HUES6 (cell line): ENCODE results near the gene HAGH.
"Not testable (repeated sequence)": the region's sequence is repeated elsewhere in the genome, so short reads cannot be mapped to it uniquely, and the experiment has no call there.

Source experiments
- H3K27ac ChIP-seq: 2 replicates; pipeline ENCODE4 v1.7.0; 2013; ENCODE audit warnings: low read depth, mild to moderate bottlenecking, low read length, inconsistent platforms
- H3K27me3 ChIP-seq: 2 replicates; pipeline ENCODE4 v1.6.1; 2013; ENCODE audit warnings: low read length; ENCODE audit not compliant: control insufficient read depth, insufficient read depth
- H3K36me3 ChIP-seq: 2 replicates; pipeline ENCODE4 v1.6.1; 2013; ENCODE audit warnings: low read length; ENCODE audit not compliant: control insufficient read depth, insufficient read depth
- H3K4me1 ChIP-seq: 2 replicates; pipeline ENCODE4 v1.6.1; 2013; ENCODE audit warnings: low read length; ENCODE audit not compliant: control insufficient read depth, insufficient read depth
- H3K4me3 ChIP-seq: 2 replicates; pipeline ENCODE4 v1.5.1; 2013; ENCODE audit warnings: low read depth, low read length
- H3K9ac ChIP-seq: one replicate; pipeline ENCODE4 v1.6.1; 2013; ENCODE audit warnings: mild to moderate bottlenecking, low read length
- H3K9me3 ChIP-seq: 2 replicates; pipeline ENCODE4 v1.6.1; 2013; ENCODE audit warnings: low read depth, low read length; ENCODE audit not compliant: control insufficient read depth, insufficient read depth

HAGH gene

GRCh38 chr16:1826691-1827573 lies at the start of gene HAGH, which contains the start of gene FAHD1:
HAGH (minus strand) TSS chr16:1826825; CDS start chr16:1826787, 38 bp downstream.
FAHD1 (plus strand) TSS chr16:1827206; CDS start chr16:1827239, 33 bp downstream.
- peaks cover 8% of the 10 kb centered on the region; the same call in 1 of the 2 replicates for H3K36me3 ChIP-seq
- H3K4me1 ChIP-seq: peaks cover 4% of the 10 kb centered on the region; the same call in 1 of the 2 replicates
- no peaks in the 10 kb centered on the region for H3K9me3 ChIP-seq
- H3K27ac ChIP-seq: no peak within 1 kb of the TSS; the same call in 1 of the 2 replicates
- H3K27me3 ChIP-seq: no peaks in the 10 kb centered on the region
- peak within 1 kb of the TSS; percentile 89 for H3K4me3 ChIP-seq
- peak within 1 kb of the TSS; percentile 82 for H3K9ac ChIP-seq

DNA sequence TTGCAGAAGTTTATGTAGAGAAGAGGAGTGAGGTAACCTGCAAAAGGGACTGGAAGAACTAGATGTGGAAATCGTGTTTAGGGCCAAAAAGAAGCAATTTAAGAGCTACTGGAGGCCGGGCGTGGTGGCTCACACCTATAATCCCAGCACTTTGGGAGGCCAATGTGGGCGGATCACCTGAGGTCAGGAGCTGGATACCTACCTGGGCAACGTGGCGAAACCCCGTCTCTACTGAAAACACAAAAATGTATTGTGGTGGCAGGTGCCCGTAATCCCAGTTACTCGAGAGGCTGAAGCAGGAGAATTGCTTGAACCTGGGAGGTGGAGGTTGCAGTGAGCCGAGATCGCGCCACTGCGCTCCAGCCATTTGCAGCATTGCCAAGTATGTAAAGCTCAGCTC lies 49.4 kb upstream of the HAGH start:
- peaks cover 43% of the 10 kb centered on the region for H3K27me3 ChIP-seq
- H3K9me3 ChIP-seq, H3K36me3 ChIP-seq, H3K27ac ChIP-seq, H3K4me3 ChIP-seq, H3K9ac ChIP-seq, H3K4me1 ChIP-seq: not testable (repeated sequence)

- Histone ChIP-seq H3K27ac (no peak overlapping the region), H3K9me3 (no peaks in the 10 kb centered on the region), H3K4me3 (no peak overlapping the region), H3K27me3 (peaks cover 43% of the 10 kb centered on the region), H3K4me1 (no peaks in the 10 kb centered on the region), H3K9ac (no peak overlapping the region), H3K36me3 (no peaks in the 10 kb centered on the region)
Observed at GRCh38 chr16:1874854-1875253, 48.2 kb upstream of the HAGH start.

DNA sequence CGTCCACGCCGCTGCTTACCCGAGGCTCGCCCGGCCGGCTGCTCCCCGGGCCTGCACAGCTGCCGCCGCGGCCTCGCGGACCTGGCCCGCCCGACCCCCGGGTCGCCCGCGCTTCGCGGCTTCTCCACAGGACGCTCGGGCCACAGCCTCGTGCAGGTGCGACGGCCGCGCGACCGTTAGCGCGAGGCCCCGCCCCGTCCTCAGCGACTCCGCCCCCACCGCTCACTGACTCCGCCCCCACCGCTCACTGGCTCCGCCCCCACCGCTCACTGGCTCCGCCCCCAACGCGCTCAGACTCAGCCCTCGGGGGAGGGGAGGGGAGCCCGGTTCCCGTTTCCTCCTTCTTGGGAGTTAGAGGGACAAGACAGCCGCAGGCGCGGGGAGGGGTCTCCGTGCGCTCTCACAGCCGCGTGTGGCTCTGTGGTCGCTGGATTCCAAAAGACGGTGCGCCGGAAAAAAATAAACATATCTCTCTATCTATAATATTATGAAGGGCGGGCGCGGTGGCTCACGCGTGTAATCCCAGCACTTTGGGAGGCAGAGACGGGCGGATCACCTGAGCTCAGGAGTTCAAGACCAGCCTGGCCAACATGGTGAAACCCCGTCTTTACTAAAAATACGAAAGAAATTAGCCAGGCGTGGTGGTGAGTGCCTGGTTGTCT lies 45.5 kb upstream of the HAGH start, which contains the start of gene MEIOB:
TSS of gene MEIOB (minus strand) at position 191 of the 662 bp plus-strand sequence. CDS start 3,989 bp downstream, outside the sequence.
- Histone ChIP-seq H3K4me3 (peak within 1 kb of the TSS; percentile 73), H3K27me3 (peaks cover 33% of the 10 kb centered on the region), H3K36me3 (no peaks in the 10 kb centered on the region), H3K4me1 (no peaks in the 10 kb centered on the region), H3K27ac (no peak within 1 kb of the TSS), H3K9me3 (no peaks in the 10 kb centered on the region), H3K9ac (no peak within 1 kb of the TSS)

DNA sequence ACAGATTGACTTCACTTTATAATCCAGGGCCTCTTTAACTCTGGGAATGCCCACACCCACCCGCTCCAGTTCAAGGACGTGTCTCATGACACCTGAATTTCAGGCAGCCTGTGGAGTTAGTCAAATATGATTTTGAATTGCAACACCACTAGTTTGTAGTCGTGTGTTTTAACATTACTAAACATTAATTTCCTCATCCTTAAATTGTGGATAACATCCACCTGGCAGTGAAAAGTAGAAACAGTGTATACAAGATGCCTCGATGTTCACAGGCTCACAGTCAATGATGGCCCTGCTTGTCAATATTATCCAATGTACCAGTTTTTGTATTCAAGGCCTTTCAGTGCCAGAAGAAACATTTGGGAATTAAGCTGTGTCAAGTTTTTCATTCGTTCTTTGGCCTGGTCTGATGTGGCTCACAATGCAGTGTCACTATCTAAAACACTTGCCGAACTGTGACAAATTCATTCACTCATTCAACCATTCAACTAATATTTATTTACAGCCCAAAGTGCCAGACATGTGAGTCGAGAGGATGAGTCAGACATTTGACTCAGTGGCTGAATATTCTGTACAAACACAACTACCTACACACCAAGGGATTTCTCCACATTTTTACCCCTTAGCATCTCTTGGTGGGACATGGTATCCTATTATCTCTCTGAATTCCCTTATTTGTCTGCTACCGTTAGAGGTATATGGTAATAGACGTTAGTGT lies 43.9 kb upstream of the HAGH start:
- no peak overlapping the region for H3K9ac ChIP-seq
- H3K27me3 ChIP-seq: peaks cover 30% of the 10 kb centered on the region
- no peaks in the 10 kb centered on the region for H3K4me1 ChIP-seq
- no peaks in the 10 kb centered on the region for H3K9me3 ChIP-seq
- no peak overlapping the region for H3K27ac ChIP-seq
- no peak overlapping the region for H3K4me3 ChIP-seq
- H3K36me3 ChIP-seq: no peaks in the 10 kb centered on the region

DNA sequence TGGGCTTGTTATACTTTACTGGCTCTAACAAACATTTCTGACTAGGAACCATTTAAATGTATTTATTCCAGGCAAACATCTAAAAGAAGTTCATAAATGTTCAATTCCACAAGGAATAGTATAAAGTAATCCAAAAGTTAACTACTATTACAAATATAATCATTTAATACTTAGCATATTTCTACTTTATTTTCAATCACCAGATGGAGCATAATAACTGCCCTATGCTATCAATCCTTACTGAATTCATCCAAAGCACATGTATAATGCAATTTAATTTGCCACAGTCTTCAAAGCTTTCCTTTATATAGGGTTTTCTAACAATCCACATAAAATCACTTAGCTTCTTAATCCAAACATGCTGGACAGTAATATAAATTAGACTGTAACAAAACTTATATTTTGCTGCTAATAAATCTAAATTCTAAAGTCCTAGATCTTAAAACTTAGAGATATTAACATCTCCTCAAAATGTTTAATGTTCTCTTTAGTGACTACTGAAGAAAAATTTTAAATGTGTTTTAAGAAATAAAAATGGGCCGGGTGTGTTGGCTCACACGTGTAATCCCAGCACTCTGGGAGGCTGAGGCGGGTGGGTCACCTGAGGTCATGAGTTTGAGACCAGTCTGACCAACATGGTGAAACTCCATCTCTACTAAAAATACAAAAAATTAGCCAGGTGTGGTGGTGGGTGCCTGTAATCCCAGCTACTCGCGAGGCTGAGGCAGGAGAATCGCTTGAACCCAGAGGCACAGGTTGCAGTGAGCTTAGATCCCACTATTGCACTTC lies 39.5 kb upstream of the HAGH start:
- Histone ChIP-seq H3K27me3 (peaks cover 3% of the 10 kb centered on the region; the same call in 1 of the 2 replicates), H3K9ac (no peak overlapping the region), H3K9me3 (no peaks in the 10 kb centered on the region), H3K4me1 (no peaks in the 10 kb centered on the region), H3K27ac (no peak overlapping the region), H3K36me3 (no peaks in the 10 kb centered on the region), H3K4me3 (no peak overlapping the region)

DNA sequence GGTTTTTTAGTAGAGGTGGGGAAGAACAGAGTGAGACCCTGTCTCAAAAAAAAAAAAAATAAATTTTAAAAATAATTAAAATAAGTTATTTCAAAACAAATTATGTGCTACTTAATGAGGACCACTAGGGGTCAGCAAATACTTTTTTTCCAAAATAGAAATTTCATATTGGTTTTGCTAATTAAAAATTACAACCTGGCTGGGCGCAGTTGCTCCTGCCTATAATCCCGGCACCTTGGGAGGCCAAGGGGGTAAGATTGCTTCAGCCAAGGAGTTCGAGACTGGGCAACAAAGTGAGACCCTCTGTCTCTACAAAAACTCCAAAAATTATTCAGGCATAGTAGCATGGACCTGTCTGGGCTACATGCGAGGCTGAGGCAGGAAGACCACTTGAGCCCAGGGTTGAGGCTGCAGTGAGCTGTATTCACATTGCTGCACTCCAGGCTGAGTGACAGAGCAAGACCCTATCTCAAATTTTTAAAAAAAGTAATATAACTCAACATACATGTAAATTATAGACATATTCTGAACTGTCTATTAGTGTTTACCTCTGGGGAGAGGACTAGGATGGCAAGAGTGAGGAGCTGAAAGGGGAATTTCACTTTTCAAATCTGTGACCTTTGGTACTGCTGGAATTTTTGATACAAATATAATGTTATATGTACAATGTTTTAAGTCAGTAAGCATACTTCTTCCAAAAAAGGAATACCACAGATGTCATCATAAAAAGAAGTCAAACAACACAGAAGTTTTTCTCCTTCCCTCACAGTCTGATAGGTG lies 37.2 kb upstream of the HAGH start:
- Histone ChIP-seq H3K4me3 (no peak overlapping the region), H3K36me3 (no peaks in the 10 kb centered on the region), H3K9me3 (no peaks in the 10 kb centered on the region), H3K27me3 (peaks cover 23% of the 10 kb centered on the region), H3K4me1 (no peaks in the 10 kb centered on the region), H3K27ac (no peak overlapping the region), H3K9ac (no peak overlapping the region)

- no peaks in the 10 kb centered on the region for H3K9me3 ChIP-seq
- H3K27me3 ChIP-seq: peaks cover 37% of the 10 kb centered on the region
- H3K9ac ChIP-seq: no peak overlapping the region
- H3K4me3 ChIP-seq: no peak overlapping the region
- no peaks in the 10 kb centered on the region for H3K36me3 ChIP-seq
- no peaks in the 10 kb centered on the region for H3K4me1 ChIP-seq
- H3K27ac ChIP-seq: no peak overlapping the region
Observed at GRCh38 chr16:1862394-1862793, 35.8 kb upstream of the HAGH start.

DNA sequence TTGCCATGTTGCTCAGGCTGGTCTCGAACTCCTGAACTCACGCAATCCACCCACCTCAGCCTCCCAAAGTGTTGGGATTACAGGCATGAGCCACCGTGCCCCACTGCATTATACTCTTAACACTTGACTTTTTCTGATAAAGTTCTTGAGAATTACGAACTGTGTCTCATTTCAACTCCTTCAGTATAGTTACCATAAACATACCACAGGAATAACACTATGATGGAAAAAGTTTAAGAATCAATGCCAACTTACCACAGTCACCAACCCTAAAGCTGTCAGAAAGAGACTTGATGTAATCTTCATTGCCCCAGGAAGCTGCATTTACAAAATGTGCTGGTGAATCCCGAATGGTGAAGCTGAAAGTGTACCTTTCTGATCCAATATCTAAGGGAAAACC lies 35.1 kb upstream of the HAGH start:
- no peaks in the 10 kb centered on the region for H3K36me3 ChIP-seq
- H3K9me3 ChIP-seq: no peaks in the 10 kb centered on the region
- no peak overlapping the region for H3K4me3 ChIP-seq
- H3K4me1 ChIP-seq: no peaks in the 10 kb centered on the region
- no peak overlapping the region for H3K9ac ChIP-seq
- no peak overlapping the region for H3K27ac ChIP-seq
- H3K27me3 ChIP-seq: peaks cover 43% of the 10 kb centered on the region

DNA sequence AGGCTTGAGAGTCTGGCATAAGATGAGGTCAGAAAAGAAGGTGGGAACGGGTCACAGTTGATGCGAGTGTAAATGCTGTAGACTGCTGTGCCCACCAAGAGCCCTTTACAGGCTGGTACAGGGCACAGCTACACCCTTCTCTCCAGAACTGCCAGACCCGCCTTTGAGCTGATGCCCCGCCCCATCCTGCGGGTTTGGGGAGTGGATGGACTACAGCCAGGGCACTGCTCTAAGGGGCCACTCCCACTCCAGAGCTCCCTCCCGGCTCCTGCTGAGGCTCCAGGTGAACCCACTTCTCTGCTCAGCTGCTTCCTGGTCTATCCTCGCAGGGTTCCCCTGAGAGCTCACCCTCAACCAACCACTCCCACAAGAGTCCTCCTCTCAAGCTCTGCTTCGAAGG lies 33.0 kb upstream of the HAGH start:
- no peaks in the 10 kb centered on the region for H3K9me3 ChIP-seq
- no peak overlapping the region for H3K9ac ChIP-seq
- H3K27me3 ChIP-seq: peaks cover 47% of the 10 kb centered on the region
- no peaks in the 10 kb centered on the region for H3K4me1 ChIP-seq
- no peak overlapping the region for H3K27ac ChIP-seq
- no peak overlapping the region for H3K4me3 ChIP-seq
- no peaks in the 10 kb centered on the region for H3K36me3 ChIP-seq
